Stimulated activated CD4-positive, alpha-beta T cell treated with anti-CD3 and anti-CD28 coated beads, Interleukin-4, amount 100 ng/mL, for 1 hour (primary cell): ENCODE measurements around the gene SEC22C.
A peak's percentile ranks its signal among the peaks of the same experiment; 100 is the strongest.

Experiments used
- DNase-seq: peaks from one replicate; pipeline ENCODE4 v3.0.0-alpha.2; 2020

SEC22C gene

DNA sequence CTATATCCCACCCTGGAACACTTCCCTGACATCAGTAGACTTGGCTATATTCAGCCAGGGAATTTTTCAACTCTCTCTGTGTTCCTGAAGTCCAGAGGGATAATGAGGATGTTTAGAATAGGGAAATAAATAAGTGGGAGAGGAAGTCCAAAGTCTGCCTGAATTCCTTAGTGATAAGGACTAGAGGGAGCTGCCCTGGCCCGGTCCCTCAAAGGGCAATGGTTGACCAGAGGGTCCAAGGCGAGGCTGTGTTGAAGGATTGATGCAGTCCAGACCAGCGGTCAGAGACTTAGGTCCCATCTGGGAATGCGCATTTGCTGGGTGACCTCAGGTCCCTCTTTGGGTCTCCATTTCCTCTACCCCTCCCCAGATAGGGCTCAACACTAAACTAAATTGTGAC is 71.4 kb downstream of the SEC22C start:
- DNase-seq, result no peak

DNA sequence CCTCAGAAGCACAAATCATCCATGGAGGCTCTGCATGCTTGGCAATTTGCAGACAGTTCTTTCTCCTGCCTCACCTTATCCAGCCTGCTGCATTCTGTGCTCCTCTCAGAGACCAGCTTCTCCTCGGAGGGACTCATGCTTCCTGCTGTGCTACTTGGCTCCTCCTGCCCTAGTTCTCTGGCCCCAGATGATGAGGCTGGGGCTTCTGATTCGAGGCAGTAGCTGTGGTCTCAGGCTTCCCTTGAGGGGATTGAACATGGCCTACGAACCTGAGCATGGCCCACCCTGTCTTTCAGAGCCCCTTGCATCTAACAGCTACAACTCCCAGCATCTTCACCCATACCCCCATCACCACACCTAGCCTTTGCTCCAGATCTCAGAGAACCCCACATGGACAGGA is 72.7 kb downstream of the SEC22C start:
- DNase-seq, result no peak

DNA sequence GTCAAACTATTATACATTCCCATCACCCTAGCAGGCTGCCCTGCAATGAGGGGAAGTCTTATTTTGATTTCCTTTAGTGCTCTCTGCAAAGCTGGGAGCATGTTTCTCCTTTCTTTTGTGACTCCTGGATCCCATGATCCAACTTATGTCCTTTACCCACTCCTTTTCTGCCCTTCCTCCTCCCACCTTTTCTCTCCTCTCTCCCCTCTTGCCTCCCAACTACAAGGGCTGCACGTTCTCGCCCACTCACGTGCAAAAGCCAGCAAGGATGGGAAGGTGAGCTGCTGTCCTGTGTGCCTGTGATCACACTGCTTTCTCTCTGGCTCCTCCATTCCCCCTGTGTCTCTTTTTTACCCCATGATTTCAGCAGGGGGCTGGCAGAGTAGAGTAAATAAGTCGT is 73.2 kb downstream of the SEC22C start:
- DNase-seq, result no peak

DNA sequence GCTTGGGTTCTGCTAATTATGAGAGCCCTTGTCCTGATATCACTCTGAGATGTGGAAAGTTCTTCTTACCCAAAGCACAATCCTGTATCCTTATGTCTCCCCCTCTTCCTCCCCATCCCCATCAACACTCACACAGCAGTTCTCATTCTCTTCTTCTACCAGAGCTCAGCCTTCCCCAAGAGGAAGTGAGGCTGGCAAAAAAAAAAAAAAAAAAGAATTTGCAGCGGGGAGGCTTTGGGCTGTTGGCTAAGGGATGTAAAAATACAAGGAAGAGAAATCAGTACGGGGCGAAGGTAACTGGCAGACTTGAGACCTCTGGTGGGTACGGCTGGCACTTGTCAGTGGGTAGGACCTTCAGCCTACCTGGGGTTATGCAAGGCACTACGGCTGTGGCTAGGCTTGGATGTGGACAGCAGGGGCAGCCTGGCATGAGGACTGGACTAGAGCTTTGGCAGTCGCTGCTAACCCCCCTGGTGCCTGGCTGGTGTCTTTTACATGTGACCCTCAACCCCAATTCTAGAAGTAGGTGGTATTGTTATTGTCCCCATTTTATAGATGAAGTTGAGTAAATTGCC is 73.9 kb downstream of the SEC22C start:
- no peak for DNase-seq

DNA sequence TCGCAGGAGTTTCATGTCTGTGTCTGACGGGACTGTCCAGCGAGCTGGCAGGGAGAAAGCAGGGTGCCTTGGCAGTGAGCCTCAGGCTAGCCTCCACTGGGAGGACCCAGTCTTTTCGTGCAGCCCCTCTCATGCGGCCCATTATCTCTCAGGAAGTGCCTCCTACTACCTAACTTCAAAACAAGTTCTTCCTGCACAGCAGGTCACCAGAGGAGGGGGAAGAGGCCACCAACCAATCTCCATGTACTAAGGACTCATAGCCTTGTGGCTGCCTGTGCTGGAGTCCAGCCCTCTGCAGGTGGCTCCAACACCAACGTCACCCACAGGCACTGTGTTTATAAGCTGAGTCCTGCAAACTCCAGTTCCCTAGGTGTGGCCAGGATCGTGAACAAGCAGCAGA is 74.5 kb downstream of the SEC22C start:
- no peak for DNase-seq

DNA sequence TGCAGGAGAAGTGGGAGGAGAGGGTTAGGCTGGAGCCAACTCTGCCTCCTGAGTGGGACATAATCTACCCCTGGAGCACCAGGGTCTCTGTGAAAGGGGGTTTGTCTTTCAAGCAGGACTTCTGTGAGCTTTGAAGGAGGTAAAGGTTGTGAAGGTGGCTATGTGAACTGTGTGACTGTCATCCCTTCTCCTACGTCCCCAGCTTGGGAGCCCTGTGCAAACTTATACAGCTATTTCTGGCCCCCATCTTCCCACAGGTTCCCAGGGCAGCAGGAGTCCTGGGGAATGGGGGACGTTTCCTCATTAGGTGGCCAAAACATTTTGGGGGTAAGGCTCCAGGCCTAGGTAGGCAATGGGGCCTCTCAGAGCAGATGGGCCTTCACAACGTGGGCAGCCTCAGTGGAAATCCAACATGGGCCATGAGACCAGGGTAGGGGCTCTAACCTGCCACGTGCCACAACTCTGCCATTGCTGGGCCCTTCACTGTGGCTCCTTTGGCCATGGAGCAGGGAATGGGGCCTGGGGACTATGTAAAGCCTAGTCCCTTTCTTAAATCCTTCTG is 75.8 kb downstream of the SEC22C start:
- no peak for DNase-seq

DNA sequence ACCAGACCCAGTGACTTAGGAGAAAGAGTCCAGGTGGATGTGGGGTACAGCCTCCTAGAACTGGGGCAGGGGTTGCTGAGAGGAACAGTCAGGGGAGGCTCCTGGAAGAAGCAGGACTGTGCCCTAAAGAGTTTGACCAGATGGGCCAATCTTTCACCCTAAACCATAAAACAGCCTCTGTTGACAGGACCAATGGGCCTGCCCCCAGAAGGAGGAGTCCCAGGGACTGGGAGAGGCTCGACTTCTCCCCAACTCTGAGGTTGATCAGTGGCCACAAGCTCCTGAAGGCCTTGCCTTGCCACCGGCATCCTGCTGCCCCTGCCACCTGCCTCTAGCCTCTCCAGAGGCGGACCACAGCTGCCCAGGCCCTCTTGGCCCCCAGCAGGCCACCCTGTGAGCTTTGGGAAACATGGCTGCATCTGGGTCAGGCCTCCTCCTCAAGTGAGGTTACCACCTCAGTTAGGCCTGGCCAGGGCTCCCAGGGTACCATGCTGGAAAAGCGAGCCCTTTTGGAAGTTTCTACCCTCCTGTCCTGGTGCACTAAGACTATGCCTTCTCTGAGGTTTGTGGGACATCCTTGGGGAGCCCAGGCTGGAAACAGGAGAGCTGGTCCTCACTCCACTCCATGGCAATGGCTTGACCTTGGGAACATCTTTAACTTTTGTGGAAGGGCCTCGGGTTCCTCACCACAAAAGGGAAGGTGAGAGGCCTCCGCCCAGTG is 76.5 kb downstream of the SEC22C start:
- no peak for DNase-seq

DNA sequence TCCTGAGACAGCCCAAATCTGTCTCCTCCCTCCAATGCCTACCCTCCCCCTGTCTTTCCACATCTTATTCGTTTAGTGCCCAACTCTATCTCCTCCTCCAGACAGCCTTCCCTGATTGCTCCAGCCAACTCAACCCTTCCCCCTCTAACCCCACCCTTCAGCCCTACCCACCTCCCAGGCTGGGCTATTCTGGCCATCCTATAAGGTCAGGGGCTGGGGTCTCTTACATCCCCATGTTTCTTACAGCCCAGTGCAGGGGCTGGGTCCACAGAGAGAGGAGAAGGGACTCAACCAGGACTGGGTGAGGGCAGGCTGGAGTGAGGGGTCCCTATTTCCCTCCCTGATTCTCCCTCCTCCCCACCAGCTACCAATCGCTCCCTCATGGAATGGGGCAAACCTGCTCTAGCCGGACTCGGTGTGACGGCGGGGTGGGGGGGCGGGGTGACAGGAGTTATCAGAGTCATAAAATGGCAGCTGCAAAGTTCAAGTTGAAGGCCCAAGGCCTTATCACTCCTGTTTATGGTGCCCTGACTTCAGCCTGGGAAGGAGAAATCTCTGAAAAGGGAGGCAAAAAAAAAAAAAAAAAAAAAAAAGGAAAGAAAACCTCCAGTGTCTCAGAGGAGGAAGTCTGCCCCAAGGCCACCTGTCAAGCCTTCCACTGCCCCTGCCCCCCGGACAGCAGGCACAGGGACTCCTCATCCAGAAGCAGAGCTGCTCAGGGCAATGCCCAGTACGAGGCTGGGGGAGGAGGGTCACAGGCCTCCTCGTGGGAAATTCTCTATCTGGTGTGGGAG is 77.2 kb downstream of the SEC22C start:
- DNase-seq, result no peak

DNA sequence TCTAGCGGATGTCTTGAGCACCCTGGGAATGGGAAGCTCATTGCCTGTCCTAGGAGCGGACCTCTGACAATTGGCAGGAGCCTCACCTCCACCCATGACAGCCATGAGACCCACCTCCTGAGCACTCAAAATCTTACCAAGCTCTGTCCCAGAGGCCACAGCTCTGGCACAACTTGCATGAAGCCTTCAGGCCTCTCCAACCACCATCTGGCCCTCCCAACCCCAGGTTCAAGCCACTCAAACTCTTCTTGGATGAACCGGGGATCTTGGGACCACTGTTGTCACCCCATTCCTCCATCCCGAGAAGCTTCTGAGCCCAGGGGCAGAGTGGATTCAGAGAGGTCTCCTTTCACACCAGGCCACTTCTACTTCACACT is 77.8 kb downstream of the SEC22C start:
- DNase-seq, result no peak

DNA sequence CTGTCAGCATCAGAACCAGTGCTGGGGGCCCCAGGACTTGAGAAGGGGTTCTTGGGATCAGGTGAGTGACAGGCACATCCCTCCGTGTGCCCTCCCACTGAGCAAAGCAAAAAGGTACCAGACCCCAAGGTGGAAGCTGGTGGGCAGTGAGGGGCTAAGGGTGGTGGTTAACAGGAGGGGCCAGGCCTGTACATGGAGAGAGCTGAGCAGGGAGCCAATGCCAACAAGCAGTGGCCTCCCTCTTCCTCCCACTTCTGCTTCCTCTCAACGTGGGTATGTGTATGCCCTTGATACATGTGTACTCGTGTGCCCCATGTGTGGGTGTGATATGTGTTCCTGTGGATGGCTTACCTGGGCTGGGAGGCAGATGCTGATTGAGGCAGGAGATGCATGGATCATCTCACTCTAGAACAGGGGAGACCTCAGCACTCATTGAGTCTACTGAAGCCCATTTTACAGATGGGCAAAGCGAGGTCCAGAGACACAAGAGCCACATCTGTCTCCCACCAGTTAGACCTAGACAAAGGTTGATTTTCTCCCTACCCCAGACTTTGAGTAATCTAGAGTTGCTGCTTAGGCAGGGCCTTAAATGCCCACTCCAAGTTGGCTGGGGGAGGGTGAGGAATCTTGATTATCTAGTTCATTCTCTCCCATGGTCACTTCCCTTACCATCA is 78.4 kb downstream of the SEC22C start:
- DNase-seq, result no peak

DNA sequence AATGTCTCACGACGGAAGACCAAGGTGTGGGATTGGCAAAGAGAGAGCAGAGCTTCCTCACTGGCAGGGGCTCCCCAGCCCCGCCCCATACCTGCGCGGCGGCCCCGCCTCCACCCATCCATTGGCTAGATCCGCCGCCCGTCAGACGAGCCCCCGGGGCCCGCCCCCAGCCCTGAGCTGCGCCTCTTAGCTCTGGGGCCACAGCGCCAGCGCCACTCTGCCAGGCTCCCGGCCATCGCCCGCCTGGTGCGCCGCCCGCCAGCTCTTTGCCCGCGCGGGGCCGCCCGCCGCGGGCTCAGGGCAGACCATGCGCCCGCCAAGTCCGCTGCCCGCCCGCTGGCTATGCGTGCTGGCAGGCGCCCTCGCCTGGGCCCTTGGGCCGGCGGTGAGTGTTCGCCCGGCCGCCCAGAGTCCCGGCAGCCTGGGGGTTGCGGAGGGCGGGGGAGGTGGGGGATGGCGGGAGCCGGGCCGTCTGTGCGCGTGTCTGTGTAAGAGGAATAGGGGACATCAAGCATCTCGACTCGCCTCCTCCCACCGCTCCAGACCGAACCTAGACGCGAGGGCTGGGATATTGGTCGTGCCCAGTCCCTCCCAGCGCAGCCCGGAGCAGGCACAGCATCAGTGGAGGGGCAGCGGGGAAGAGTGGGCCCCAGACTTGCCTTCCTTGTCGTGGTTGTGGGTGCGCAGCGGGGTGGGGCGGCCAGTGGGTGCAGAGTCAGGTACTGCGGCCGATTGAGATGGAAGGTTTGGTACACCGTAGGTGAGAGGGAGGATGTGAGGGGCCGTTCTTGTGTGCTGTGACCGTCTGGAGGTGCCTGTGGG is 79.1 kb downstream of the SEC22C start, which contains the start of gene VIPR1:
TSS of gene VIPR1 (plus strand) at position 215 of the 822 bp plus-strand sequence. CDS start at position 308, 93 bp downstream.
- DNase-seq, result peak; percentile 95

DNA sequence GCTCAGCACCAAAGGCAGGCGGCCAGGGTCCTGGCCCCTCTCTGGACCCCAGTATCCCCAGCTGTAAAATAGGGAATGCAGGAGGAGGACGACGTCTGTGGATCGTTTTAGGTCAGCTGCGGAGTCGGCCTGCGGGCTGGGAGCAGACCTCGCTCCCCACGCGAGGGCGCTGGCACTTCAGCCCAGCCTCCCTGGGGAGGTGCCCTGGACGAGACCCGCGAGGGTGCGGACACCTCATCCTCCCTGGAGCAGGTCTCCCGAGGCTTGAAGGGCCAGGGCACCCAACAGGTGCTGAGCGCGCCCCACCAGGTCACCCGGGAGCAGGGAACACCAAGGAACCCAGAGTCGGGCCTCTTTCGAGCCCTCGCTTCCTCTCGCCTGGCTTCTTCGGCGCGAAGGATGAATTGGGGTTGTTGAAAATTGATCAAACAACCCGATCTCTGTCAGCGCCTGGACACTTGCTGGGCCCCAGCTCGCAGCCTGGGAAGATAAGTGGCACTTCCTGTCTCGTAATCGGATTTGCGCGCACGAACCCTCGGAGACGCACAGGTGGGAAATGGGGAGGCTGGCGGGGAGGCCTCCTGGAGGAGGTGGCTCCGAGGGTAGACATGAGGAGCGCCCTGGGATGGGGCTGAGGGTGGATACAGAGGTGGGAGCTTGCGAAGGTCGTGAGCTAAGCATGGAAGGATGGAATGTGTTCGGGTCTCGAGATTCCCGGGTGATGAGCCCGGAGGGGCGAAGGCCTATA is 79.9 kb downstream of the SEC22C start:
- peak; percentile 71 for DNase-seq

DNA sequence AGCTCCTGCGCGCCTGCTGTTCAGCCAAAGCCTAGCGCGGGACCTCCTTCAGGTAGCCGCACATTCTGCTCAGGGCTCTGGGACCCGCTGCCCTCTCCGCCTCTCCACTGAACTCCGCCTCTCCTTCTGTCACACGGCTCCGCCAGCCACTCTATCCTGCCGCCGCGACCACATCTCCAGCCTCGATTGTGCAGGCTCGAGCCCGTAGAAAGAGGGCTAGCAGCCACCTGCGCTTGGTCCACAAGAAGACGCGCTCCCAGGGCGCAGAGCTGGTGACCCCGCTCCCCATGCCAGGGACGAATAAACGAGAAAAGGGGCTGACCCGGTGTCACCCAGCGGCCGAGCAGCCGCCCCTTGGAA is 80.5 kb downstream of the SEC22C start:
- DNase-seq, result no peak

DNA sequence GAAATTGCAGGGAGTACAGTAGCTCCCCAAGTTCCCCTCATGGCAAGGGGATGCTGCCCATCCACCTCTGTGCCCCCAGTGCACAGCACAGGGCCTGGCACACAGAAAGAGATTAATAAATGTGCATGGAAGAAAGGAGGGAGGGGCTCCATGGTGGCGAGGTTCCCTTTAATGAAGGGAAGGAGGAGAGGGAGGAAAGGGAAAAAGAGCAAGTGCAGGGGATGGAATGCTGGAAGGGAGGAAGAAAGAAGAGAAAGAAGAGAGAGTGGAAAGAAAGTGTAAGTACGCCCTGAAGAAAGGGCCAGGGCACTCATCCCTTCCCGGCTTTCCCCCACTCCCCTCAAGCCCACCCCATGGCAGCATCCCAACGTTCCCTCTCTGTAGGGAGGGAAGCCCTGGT is 80.9 kb downstream of the SEC22C start:
- no peak for DNase-seq

DNA sequence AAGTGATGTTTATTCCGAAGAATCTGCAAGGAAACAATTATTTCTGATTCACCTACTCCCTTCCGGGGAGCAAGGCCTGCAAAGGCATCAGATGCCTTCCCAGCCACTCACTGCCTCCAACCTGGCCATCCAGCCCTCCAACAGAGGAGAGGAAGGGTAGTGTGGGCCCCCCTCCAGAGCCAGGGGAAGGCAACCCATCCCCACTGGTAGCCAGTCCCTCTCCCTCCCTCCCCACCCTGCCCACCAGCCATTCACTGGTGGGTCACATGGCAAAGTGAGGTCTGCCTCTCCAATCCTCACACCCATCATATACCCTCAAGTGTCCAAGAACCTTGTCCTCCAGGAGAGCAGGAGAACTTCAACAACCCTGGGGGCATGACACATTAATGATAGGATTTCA is 81.7 kb downstream of the SEC22C start:
- DNase-seq, result no peak

DNA sequence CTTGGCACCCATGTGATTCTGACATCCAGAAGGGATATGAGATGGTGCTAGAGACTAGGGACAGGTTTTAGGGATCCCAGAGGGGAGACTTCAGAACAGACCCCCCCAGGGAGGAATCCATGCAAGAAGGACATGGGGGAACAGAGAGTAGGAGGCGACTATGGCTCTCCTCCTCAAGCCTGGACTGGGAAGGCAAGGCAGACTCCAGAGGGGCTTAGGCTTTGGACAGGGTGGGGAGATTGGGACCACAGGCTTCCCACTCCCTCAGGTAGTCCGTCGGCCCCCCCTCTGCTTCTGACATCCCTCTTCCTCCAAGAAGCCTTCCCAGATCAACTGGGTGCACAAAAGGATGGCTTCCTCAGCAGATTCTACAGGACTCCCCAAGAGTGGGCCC is 82.3 kb downstream of the SEC22C start:
- DNase-seq, result no peak

DNA sequence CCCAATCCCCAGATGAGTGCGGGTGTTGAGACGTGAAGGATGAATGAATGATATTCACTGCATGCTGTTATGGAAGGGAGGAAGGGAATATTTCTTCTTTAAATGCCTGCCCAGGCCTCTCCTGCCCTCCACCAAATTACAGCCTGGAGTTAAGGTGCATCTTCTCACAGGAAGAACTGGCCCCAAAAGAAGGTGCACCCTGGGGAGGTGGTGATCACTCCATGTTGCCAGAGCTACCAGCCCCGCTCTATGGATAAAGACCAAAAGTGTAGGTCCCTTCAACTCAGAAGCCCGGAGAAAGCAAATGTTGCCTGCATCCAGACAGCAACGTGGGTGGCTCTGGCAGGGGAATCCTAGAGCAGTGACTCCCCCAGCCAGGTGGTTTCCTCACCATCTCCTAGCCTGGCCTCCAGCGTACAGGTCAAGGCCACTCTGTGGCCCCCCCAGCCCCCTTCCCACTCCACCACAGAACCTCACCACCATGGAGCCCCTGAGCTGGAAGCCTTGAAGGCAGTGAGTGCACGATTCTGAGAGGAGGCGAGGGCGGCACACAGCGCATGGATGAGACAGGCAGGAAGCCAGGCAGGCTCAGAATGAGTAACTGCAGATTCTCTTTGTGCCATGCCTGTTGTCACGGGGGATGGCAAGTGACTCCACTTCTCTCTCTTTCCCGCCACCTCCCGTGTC is 82.8 kb downstream of the SEC22C start:
- DNase-seq, result no peak

DNA sequence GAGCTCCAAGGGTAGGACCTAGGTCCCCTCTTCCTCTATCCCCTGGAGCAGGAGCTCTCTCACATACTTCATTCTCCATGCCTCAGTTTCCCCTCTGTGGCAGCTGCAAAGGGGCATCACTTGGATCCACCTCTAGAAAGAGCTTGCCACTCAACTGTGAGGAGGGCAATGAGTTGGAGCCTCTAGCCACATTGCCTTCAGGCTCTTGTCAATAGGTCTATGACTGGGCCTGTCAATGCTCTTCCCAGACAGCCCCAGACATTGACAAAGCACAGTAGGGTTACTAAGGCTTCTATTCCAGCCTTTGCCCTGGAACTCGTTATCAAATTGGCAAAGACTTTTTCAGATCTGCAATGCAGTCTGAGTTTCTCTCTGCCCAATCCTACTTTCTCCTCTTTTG is 83.7 kb downstream of the SEC22C start:
- no peak for DNase-seq
